Activated CD4-positive, CD25-positive, alpha-beta regulatory T cell treated with anti-CD3 and anti-CD28 coated beads, Interleukin-2, amount 50 U/mL, for 72 hours (primary cell): ENCODE data around the gene ACSF2.
"Not testable (repeated sequence)": the region's sequence is repeated elsewhere in the genome, so short reads cannot be mapped to it uniquely, and the experiment has no call there.

Source experiments
- DNase-seq: peaks from one replicate; pipeline ENCODE4 v3.0.0; 2021

ACSF2 gene

GRCh38 chr17:50425682-50426471, at the start of gene ACSF2:
ACSF2 (plus strand) TSS chr17:50426218; CDS start chr17:50426262, 44 bp downstream.
- peak; percentile 71 for DNase-seq

- DNase-seq = no peak
Observed at GRCh38 chr17:50379351-50380132, 46.5 kb upstream of the ACSF2 start.

GRCh38 chr17:50380369-50381259, 45.4 kb upstream of the ACSF2 start:
- DNase-seq = no peak

GRCh38 chr17:50381260-50381815, 44.7 kb upstream of the ACSF2 start:
- no peak for DNase-seq

- DNase-seq = no peak
Observed at GRCh38 chr17:50381920-50382319, 44.1 kb upstream of the ACSF2 start.

GRCh38 chr17:50382931-50383330, 43.1 kb upstream of the ACSF2 start:
- no peak for DNase-seq

- no peak for DNase-seq
Observed at GRCh38 chr17:50386510-50386909, 39.5 kb upstream of the ACSF2 start.

- no peak for DNase-seq
Observed at GRCh38 chr17:50388728-50389127, 37.3 kb upstream of the ACSF2 start.

GRCh38 chr17:50389534-50389933, 36.5 kb upstream of the ACSF2 start:
- DNase-seq = no peak

- DNase-seq = no peak
Observed at GRCh38 chr17:50392621-50393020, 33.4 kb upstream of the ACSF2 start.

GRCh38 chr17:50393700-50394099, 32.3 kb upstream of the ACSF2 start:
- no peak for DNase-seq

- DNase-seq = no peak
Observed at GRCh38 chr17:50394711-50395110, 31.3 kb upstream of the ACSF2 start.

- DNase-seq = no peak
Observed at GRCh38 chr17:50396261-50397110, 29.5 kb upstream of the ACSF2 start.

GRCh38 chr17:50397111-50397918, 28.7 kb upstream of the ACSF2 start, which contains the start of gene LRRC59:
LRRC59 (minus strand) TSS chr17:50397523; CDS start chr17:50397317, 206 bp downstream.
- peak; percentile 97 for DNase-seq

GRCh38 chr17:50397919-50398285, 28.1 kb upstream of the ACSF2 start:
- no peak for DNase-seq

- not testable (repeated sequence) for DNase-seq
Observed at GRCh38 chr17:50398672-50399071, 27.3 kb upstream of the ACSF2 start.

GRCh38 chr17:50399591-50399990, 26.4 kb upstream of the ACSF2 start:
- not testable (repeated sequence) for DNase-seq

GRCh38 chr17:50405351-50405750, 20.7 kb upstream of the ACSF2 start:
- not testable (repeated sequence) for DNase-seq

GRCh38 chr17:50406578-50406977, 19.4 kb upstream of the ACSF2 start:
- DNase-seq = no peak

- DNase-seq = no peak
Observed at GRCh38 chr17:50407921-50408320, 18.1 kb upstream of the ACSF2 start.
